Gastrocnemius medialis (tissue), 4 donors: ENCODE measurements around the gene FAM98C. TPM values are rescaled to one million over a fixed set of nuclear protein-coding genes. Genes with fewer than 3 reads are reported as not detected.

Source experiments
- ATAC-seq, 2 donors: fragments of 150-250 bp; one replicate each; pipeline ENCODE4 v1.9.1; 2016
- DNase-seq, 2 donors: peaks; one replicate each; pipeline ENCODE4 v3.0.0-alpha.2; 2019
- H3K27ac ChIP-seq, 4 donors: fragments of 200-600 bp; sonication (generic); 1 replicate in 1 of 4; 2 replicates in 3 of 4; pipeline ENCODE4 v1.5.1; 2016 to 2018; ENCODE audit warnings: mild to moderate bottlenecking in 2 of 4, moderate library complexity in 1 of 4
- H3K27me3 ChIP-seq, 3 donors: fragments of 200-600 bp; sonication (generic) in 2 of 3; 1 replicate in 1 of 3; 2 replicates in 2 of 3; pipeline versions ENCODE4 v1.5.1 to v1.6.0; 2016 to 2019; ENCODE audit warnings: mild to moderate bottlenecking in 1 of 3, moderate library complexity in 1 of 3
- H3K36me3 ChIP-seq, 2 donors: fragments of 200-600 bp; sonication (generic) in 1 of 2; one replicate each; pipeline ENCODE4 v1.5.1; 2017 to 2018
- H3K4me1 ChIP-seq, 2 donors: fragments of 200-600 bp; sonication (generic) in 1 of 2; one replicate each; pipeline ENCODE4 v1.5.1; 2016 to 2017; ENCODE audit warnings: mild to moderate bottlenecking in 2 of 2
- H3K4me3 ChIP-seq, 4 donors: fragments of 200-600 bp; sonication (generic) in 3 of 4; 1 replicate in 1 of 4; 2 replicates in 3 of 4; pipeline ENCODE4 v1.5.1; 2016 to 2019; ENCODE audit warnings: mild to moderate bottlenecking in 2 of 4
- H3K9me3 ChIP-seq, 3 donors: fragments of 200-600 bp; sonication (generic) in 2 of 3; 1 replicate in 1 of 3; 2 replicates in 2 of 3; pipeline ENCODE4 v1.5.1; 2016 to 2019
- CTCF ChIP-seq, 5 experiments: fragments of 450-650 bp in 3 of 5; fragments of 200-600 bp in 2 of 5; sonication (generic) in 2 of 5; IDR thresholded peaks in 4 of 5; conservative IDR thresholded peaks in 1 of 5; 1 replicate in 4 of 5; 2 replicates in 1 of 5; pipeline ENCODE4 v1.5.1; 2016 to 2019; ENCODE audit warnings: antibody characterized with exemption in 5 of 5, mild to moderate bottlenecking in 3 of 5, moderate library complexity in 3 of 5
- POLR2A ChIP-seq, 2 donors: fragments of 450-650 bp; IDR thresholded peaks; one replicate each; pipeline ENCODE4 v1.6.1; 2017; ENCODE audit warnings: antibody characterized with exemption in 2 of 2, mild to moderate bottlenecking in 2 of 2, moderate library complexity in 2 of 2
- in situ Hi-C, 4 donors: fragments of 200-750 bp; cut with MboI; loops; one replicate each; pipeline versions ENCODE4 v1.15.0 to v1.8.0; 2017; ENCODE audit warnings: low sequenced_read_pairs in 4 of 4
- intact Hi-C: fragments of 100-400 bp; cut with DNase I; formaldehyde crosslinking; loops from one replicate; pipeline ENCODE4 v1.15.1; 2023; ENCODE audit warnings: low total_unique reads
- total RNA-seq, 4 donors: library from RNA; depleted of rRNA; stranded (reverse); fragments of >200 nt; gene quantifications; one replicate each; pipeline versions ENCODE4 v1.1.0 to v1.2.3, GENCODE V29; 2016

The FAM98C gene
- total RNA-seq, 4 donors from 2014 or later, result 1.9 to 17.4 (median 3.3) TPM

GRCh38 chr19:38367041-38367440, 35.9 kb upstream of the FAM98C start:
- no peak for ATAC-seq
- H3K27ac ChIP-seq, result no peak overlapping the region
- H3K27me3 ChIP-seq, result peaks cover 0 to 10% (median 0%) of the 10 kb centered on the region in 3 donors

GRCh38 chr19:38369584-38369983, 33.3 kb upstream of the FAM98C start:
- in situ Hi-C loops, result no loop called here

More at GRCh38 chr19:38367041-38367440, 35.9 kb upstream of the FAM98C start:
- H3K4me1 ChIP-seq, result peaks cover 4 to 5% of the 10 kb centered on the region in 2 donors
- intact Hi-C loops (no loop called here), in situ Hi-C loops (no loop called here)
- H3K9me3 ChIP-seq, result no peaks in the 10 kb centered on the region
- no peaks in the 10 kb centered on the region for H3K36me3 ChIP-seq
- DNase-seq, result no peak
- no peak overlapping the region for H3K4me3 ChIP-seq
- no peak for TF ChIP-seq CTCF (IDR thresholded peaks at IDR 0.05 in 4 of 5, conservative IDR thresholded peaks at IDR 0.05 in 1 of 5)
- TF ChIP-seq POLR2A (IDR thresholded peaks at IDR 0.05), result no peak

GRCh38 chr19:38370299-38370698, 32.6 kb upstream of the FAM98C start:
- no peak for ATAC-seq
- in situ Hi-C loops, result no loop called here
- no peak overlapping the region for H3K4me3 ChIP-seq
- no peaks in the 10 kb centered on the region for H3K9me3 ChIP-seq
- H3K4me1 ChIP-seq, result peaks cover 0 to under 1% of the 10 kb centered on the region in 2 donors
- DNase-seq, result no peak
- H3K36me3 ChIP-seq, result no peaks in the 10 kb centered on the region
- H3K27me3 ChIP-seq, result peaks cover 0 to 4% (median 0%) of the 10 kb centered on the region in 3 donors
- intact Hi-C loops, result loop anchor here (10.0 kb wide), 2 partner anchors 1035 to 1915 kb away; partner anchors contain the start of genes AKT2 and ZFP36
- no peak overlapping the region for H3K27ac ChIP-seq
- TF ChIP-seq CTCF (IDR thresholded peaks at IDR 0.05 in 4 of 5, conservative IDR thresholded peaks at IDR 0.05 in 1 of 5), result no peak
- no peak for TF ChIP-seq POLR2A (IDR thresholded peaks at IDR 0.05)

More at GRCh38 chr19:38369584-38369983, 33.3 kb upstream of the FAM98C start:
- no peak overlapping the region for H3K4me3 ChIP-seq
- H3K27ac ChIP-seq, result no peak overlapping the region
- no peaks in the 10 kb centered on the region for H3K36me3 ChIP-seq
- H3K4me1 ChIP-seq, result no peaks in the 10 kb centered on the region
- H3K27me3 ChIP-seq, result peaks cover 0 to 9% (median 0%) of the 10 kb centered on the region in 3 donors
- intact Hi-C loops, result no loop called here
- no peak for ATAC-seq
- TF ChIP-seq CTCF (IDR thresholded peaks at IDR 0.05 in 4 of 5, conservative IDR thresholded peaks at IDR 0.05 in 1 of 5), result no peak
- TF ChIP-seq POLR2A (IDR thresholded peaks at IDR 0.05), result no peak
- no peaks in the 10 kb centered on the region for H3K9me3 ChIP-seq
- no peak for DNase-seq

GRCh38 chr19:38371081-38371480, 31.8 kb upstream of the FAM98C start:
- no peak for ATAC-seq
- TF ChIP-seq POLR2A (IDR thresholded peaks at IDR 0.05) (no peak), CTCF (IDR thresholded peaks at IDR 0.05 in 4 of 5, conservative IDR thresholded peaks at IDR 0.05 in 1 of 5) (no peak)

More at GRCh38 chr19:38371081-38371480, 31.8 kb upstream of the FAM98C start:
- H3K36me3 ChIP-seq, result no peaks in the 10 kb centered on the region
- DNase-seq, result no peak
- H3K27ac ChIP-seq, result no peak overlapping the region
- no peaks in the 10 kb centered on the region for H3K9me3 ChIP-seq
- intact Hi-C loops (loop anchor here (10.0 kb wide), 2 partner anchors 1034 to 1914 kb away; partner anchors contain the start of genes AKT2 and ZFP36), in situ Hi-C loops (no loop called here)
- H3K4me3 ChIP-seq, result no peak overlapping the region
- H3K4me1 ChIP-seq, result peaks cover 4 to 8% of the 10 kb centered on the region in 2 donors
- peaks cover 0 to under 1% (median 0%) of the 10 kb centered on the region in 3 donors for H3K27me3 ChIP-seq
